Transverse colon (tissue), 4 donors: ENCODE measurements around the gene MOB3C. TPM values are rescaled to one million over a fixed set of nuclear protein-coding genes. Genes with fewer than 3 reads are reported as not detected.
A peak's percentile ranks its signal among the peaks of the same experiment; 100 is the strongest.
"Not testable (repeated sequence)": the region's sequence is repeated elsewhere in the genome, so short reads cannot be mapped to it uniquely, and the experiment has no call there.

Source experiments
- DNase-seq: peaks from one replicate; pipeline ENCODE4 v3.0.0-alpha.2; 2019
- H3K27ac ChIP-seq, 4 donors: fragments of 200-600 bp; sonication (generic); 2 replicates each; pipeline ENCODE4 v1.5.1; 2016 to 2018; ENCODE audit warnings: inconsistent platforms in 4 of 4
- H3K27me3 ChIP-seq: fragments of 200-600 bp; sonication (generic); 2 replicates; pipeline ENCODE4 v1.5.1; 2017; ENCODE audit warnings: inconsistent platforms
- H3K36me3 ChIP-seq, 4 donors: fragments of 200-600 bp; sonication (generic); 2 replicates each; pipeline ENCODE4 v1.5.1; 2017 to 2019; ENCODE audit warnings: inconsistent platforms in 4 of 4
- H3K4me1 ChIP-seq, 4 donors: fragments of 200-600 bp; sonication (generic); 2 replicates each; pipeline ENCODE4 v1.5.1; 2017 to 2020; ENCODE audit warnings: inconsistent platforms in 4 of 4
- H3K4me3 ChIP-seq, 4 donors: fragments of 200-600 bp; sonication (generic); 1 replicate in 1 of 4; 2 replicates in 3 of 4; pipeline versions ENCODE4 v1.5.1 to v1.6.1; 2017 to 2019; ENCODE audit warnings: inconsistent platforms in 4 of 4
- H3K9me3 ChIP-seq, 2 donors: fragments of 200-600 bp; sonication (generic); 2 replicates each; pipeline ENCODE4 v1.5.1; 2017 to 2019; ENCODE audit warnings: inconsistent platforms in 2 of 2
- EP300 ChIP-seq: sonication (generic); formaldehyde crosslinking; IDR thresholded peaks from one replicate; pipeline ENCODE4 v1.6.1; 2017; ENCODE audit warnings: antibody characterized with exemption, low read depth
- POLR2A ChIP-seq: fragments of 450-650 bp; IDR thresholded peaks from one replicate; pipeline ENCODE4 v1.6.1; 2016; ENCODE audit warnings: antibody characterized with exemption, mild to moderate bottlenecking, moderate library complexity
- POLR2AphosphoS5 ChIP-seq, 3 donors: sonication (generic); formaldehyde crosslinking; IDR thresholded peaks; one replicate each; pipeline ENCODE4 v1.6.1; 2016; ENCODE audit warnings: antibody characterized with exemption in 3 of 3
- WGBS, 2 donors: methylation state at CpG; one replicate each; pipeline ENCODE4 v1.1.5; 2018; ENCODE audit warnings: low coverage in 1 of 2; 5-methylcytosine and 5-hydroxymethylcytosine counted together
- in situ Hi-C, 4 donors: fragments of 200-750 bp; cut with MboI; loops; one replicate each; pipeline versions ENCODE4 v1.15.0 to v1.15.1; 2017; ENCODE audit warnings: low sequenced_read_pairs in 3 of 4, low pct_ligation_motif_present in 1 of 4, low pct_unique_long_range_greater_than_20kb in 1 of 4
- intact Hi-C: fragments of 100-400 bp; cut with DNase I; formaldehyde crosslinking; loops from one replicate; pipeline ENCODE4 v1.15.1; 2023; ENCODE audit warnings: low total_unique reads
- total RNA-seq, 4 donors: library from RNA; depleted of rRNA; stranded (reverse); fragments of >200 nt; gene quantifications; one replicate each; pipeline ENCODE4 v1.1.0, GENCODE V29; 2016
- TF ChIP-seq, protein P1 (sequence below), 5 experiments: fragments of 200-600 bp in 3 of 5; fragments of 450-650 bp in 2 of 5; sonication (generic) in 3 of 5; IDR thresholded peaks; 1 replicate in 2 of 5; 2 replicates in 3 of 5; pipeline ENCODE4 v1.5.1; 2016 to 2017; ENCODE audit warnings: antibody characterized with exemption in 5 of 5, inconsistent platforms in 3 of 5, mild to moderate bottlenecking in 2 of 5, moderate library complexity in 1 of 5

The MOB3C gene
- total RNA-seq, 4 donors from 2014 or later: 12.9 to 20.6 (median 14.8) TPM

DNA sequence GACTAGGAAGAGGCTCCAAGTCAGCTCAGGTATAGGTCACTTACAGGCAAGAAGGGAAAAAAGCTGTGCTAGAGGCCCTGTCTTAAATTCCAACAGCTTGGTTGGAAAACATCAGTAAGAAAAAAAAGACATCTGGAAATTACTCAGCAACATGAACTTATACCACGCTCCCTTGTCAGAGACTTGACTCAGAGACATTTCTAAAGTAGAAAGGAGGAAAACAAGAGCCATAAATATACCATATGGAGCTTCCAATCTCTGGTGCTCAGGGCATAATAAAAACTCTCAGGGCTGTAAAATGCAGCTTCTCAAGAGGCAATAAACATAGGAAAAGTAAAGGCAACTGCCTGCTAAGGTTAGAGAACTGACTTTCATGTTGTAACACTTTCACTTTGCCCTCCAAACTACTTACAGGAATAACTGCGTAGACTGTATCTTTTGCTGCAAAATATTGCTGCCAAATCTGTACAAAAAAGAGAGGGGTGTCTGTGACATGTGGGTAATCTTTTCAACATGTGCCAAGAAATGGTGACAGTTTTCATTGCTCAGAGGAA, 36.9 kb upstream of the MOB3C start:
- in situ Hi-C loops: no loop called here
- TF ChIP-seq EP300: no peak
- TF ChIP-seq POLR2AphosphoS5 (IDR thresholded peaks at IDR 0.05): peak in 2 of 3 donors; percentile 29 to 37
- peak overlapping the region; percentile 72 to 86 (median 78) for H3K27ac ChIP-seq
- 36 to 48% methylated on average over 2 of the region's 2 CpGs for WGBS, 2 donors
- no peaks in the 10 kb centered on the region for H3K27me3 ChIP-seq
- intact Hi-C loops: no loop called here
- H3K4me3 ChIP-seq: peak overlapping the region in 3 of 4 donors; percentile 16 to 34 (median 18)
- H3K9me3 ChIP-seq: peaks cover 0 to 2% of the 10 kb centered on the region in 2 donors
- DNase-seq: no peak
- H3K4me1 ChIP-seq: peaks cover 0 to 23% (median 14%) of the 10 kb centered on the region in 4 donors
- H3K36me3 ChIP-seq: peaks cover 0 to 47% (median 15%) of the 10 kb centered on the region in 4 donors

DNA sequence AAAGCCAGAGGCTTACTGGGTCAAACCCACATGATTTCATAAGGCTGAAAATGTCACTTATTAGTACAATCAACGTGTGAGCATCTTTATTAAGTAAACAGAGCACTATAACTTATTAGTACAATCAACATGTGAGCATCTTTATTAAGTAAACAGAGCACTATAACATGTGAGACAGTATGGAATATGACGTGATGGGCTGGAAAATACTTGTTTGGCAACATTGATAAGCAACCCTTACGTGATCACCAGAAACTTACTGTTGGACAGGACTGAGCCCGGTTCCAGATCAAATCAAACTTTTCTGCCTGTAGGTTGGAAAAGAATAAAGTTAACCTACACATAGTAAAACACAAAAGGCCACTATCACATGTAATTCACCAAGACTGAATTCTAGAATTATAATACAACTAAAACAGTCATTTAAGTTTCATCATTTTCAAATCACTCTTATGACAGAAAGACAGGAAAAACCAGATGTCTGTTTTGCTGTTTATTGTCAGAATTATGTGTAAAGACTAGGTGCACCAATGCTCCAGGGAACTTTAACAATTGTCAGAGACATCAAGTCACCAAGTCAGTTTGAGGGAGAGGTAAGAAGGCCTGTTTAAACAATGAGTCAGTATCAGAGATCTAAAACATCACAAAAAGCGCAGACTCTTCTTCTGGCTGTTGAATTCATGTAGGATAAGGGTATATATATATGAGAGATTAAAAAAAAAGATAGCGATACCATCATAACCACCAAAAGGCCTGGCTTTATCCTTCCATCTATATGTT, 35.9 kb upstream of the MOB3C start:
- no peaks in the 10 kb centered on the region for H3K27me3 ChIP-seq
- H3K9me3 ChIP-seq: peaks cover 0 to 2% of the 10 kb centered on the region in 2 donors
- in situ Hi-C loops: no loop called here
- H3K4me3 ChIP-seq: no peak overlapping the region
- H3K27ac ChIP-seq: peak overlapping the region; percentile 72 to 86 (median 78)
- intact Hi-C loops: no loop called here
- H3K4me1 ChIP-seq: peaks cover 0 to 23% (median 14%) of the 10 kb centered on the region in 4 donors
- DNase-seq: no peak
- peaks cover 0 to 49% (median 15%) of the 10 kb centered on the region in 4 donors for H3K36me3 ChIP-seq
- WGBS, 2 donors: 53 to 55% methylated on average over 4 to 6 of the region's 6 CpGs
- no peak for TF ChIP-seq POLR2A
- no peak for TF ChIP-seq EP300
- TF ChIP-seq POLR2AphosphoS5 (IDR thresholded peaks at IDR 0.05): no peak
- TF ChIP-seq, protein P1, sequence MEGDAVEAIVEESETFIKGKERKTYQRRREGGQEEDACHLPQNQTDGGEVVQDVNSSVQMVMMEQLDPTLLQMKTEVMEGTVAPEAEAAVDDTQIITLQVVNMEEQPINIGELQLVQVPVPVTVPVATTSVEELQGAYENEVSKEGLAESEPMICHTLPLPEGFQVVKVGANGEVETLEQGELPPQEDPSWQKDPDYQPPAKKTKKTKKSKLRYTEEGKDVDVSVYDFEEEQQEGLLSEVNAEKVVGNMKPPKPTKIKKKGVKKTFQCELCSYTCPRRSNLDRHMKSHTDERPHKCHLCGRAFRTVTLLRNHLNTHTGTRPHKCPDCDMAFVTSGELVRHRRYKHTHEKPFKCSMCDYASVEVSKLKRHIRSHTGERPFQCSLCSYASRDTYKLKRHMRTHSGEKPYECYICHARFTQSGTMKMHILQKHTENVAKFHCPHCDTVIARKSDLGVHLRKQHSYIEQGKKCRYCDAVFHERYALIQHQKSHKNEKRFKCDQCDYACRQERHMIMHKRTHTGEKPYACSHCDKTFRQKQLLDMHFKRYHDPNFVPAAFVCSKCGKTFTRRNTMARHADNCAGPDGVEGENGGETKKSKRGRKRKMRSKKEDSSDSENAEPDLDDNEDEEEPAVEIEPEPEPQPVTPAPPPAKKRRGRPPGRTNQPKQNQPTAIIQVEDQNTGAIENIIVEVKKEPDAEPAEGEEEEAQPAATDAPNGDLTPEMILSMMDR (IDR thresholded peaks at IDR 0.05): no peak

DNA sequence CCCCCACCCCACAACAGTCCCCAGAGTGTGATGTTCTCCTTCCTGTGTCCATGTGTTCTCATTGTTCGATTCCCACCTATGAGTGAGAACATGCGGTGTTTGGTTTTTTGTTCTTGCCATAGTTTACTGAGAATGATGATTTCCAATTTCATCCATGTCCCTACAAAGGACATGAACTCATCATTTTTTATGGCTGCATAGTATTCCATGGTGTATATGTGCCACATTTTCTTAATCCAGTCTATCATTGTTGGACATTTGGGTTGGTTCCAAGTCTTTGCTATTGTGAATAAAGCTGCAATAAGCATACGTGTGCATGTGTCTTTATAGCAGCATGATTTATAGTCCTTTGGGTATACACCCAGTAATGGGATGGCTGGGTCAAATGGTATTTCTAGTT, 34.5 kb upstream of the MOB3C start:
- H3K9me3 ChIP-seq, H3K27me3 ChIP-seq, intact Hi-C loops, in situ Hi-C loops, DNase-seq, H3K27ac ChIP-seq, H3K4me3 ChIP-seq: not testable (repeated sequence)
- peaks cover 0 to 21% (median 14%) of the 10 kb centered on the region in 4 donors for H3K4me1 ChIP-seq
- H3K36me3 ChIP-seq: peaks cover 0 to 41% (median 8%) of the 10 kb centered on the region in 4 donors
- 87% methylated on average over 3 of the region's 3 CpGs; no CpG with 5 or more reads in 1 of the 2 donors for WGBS, 2 donors

DNA sequence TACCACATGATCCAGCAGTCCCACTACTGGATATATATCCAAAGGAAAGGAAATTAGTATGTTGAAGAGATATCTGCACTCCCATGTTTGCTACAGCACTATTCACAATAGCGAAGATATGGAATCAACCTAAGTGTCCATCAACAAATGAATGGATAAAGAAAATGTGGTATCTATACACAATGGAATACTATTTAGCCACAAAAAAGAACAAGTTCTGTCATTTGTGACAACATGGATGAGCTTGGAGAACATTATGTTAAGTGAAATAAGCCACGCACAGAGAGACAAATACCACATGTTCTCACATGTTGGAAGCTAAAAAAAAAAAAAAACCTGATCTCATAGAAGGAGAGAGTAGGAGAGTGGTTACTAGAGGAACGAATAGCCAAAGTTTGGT, 33.9 kb upstream of the MOB3C start:
- DNase-seq: no peak
- peaks cover 0 to 2% of the 10 kb centered on the region in 2 donors for H3K9me3 ChIP-seq
- intact Hi-C loops: no loop called here
- 95 to 96% methylated on average over 3 of the region's 3 CpGs for WGBS, 2 donors
- no peak overlapping the region for H3K27ac ChIP-seq
- no peak overlapping the region for H3K4me3 ChIP-seq
- no peaks in the 10 kb centered on the region for H3K27me3 ChIP-seq
- no peak for TF ChIP-seq POLR2AphosphoS5 (IDR thresholded peaks at IDR 0.05)
- TF ChIP-seq, protein P1 (IDR thresholded peaks at IDR 0.05): no peak
- TF ChIP-seq POLR2A: no peak
- no peak for TF ChIP-seq EP300
- in situ Hi-C loops: no loop called here
- peaks cover 0 to 21% (median 14%) of the 10 kb centered on the region in 4 donors for H3K4me1 ChIP-seq
- H3K36me3 ChIP-seq: peaks cover 0 to 36% (median 6%) of the 10 kb centered on the region in 4 donors

DNA sequence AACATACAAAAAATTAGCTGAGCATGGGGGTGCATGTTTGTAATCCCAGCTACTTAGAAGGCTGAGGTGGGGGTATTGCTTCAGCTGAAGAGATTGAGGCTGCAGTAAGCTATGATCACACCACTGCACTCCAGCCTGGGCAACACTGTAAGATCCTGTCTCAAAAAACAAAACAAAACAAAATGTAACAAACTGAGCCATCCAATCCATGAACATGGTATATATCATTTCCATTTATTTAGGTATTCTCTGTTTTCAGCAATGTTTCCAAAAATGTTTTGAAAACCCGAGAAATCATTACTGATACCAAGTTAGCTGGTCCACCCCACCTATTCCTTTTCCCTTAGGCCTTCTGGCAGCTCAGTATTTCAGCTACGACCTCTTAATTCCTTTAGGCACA, 33.2 kb upstream of the MOB3C start:
- Histone ChIP-seq H3K27me3 (no peaks in the 10 kb centered on the region), H3K4me1 (peaks cover 0 to 21% (median 14%) of the 10 kb centered on the region in 4 donors), H3K9me3 (peaks cover 0 to 2% of the 10 kb centered on the region in 2 donors), H3K27ac (no peak overlapping the region), H3K4me3 (no peak overlapping the region), H3K36me3 (peaks cover 0 to 29% (median 6%) of the 10 kb centered on the region in 4 donors)
- WGBS, 2 donors: 97 to 100% methylated on average over 2 of the region's 2 CpGs
- intact Hi-C loops: no loop called here
- TF ChIP-seq POLR2AphosphoS5 (IDR thresholded peaks at IDR 0.05) (no peak), EP300 (no peak), POLR2A (no peak)
- TF ChIP-seq, protein P1 (IDR thresholded peaks at IDR 0.05): no peak
- no peak for DNase-seq
- in situ Hi-C loops: no loop called here
